Testis (tissue), 3 donors: ENCODE results near the gene PDIK1L. TPM values are rescaled to one million over a fixed set of nuclear protein-coding genes. Genes with fewer than 3 reads are reported as not detected.

Experiments
- DNase-seq: peaks from one replicate; pipeline ENCODE4 v3.0.0-alpha.2; 2019
- H3K27ac ChIP-seq, 2 donors: fragments of 200-600 bp; sonication (generic); one replicate each; pipeline ENCODE4 v1.5.1; 2019
- H3K27me3 ChIP-seq: fragments of 200-600 bp; sonication (generic); one replicate; pipeline ENCODE4 v1.5.1; 2019
- H3K36me3 ChIP-seq: fragments of 200-600 bp; sonication (generic); one replicate; pipeline ENCODE4 v1.5.1; 2017; ENCODE audit warnings: low read depth; ENCODE audit errors: missing control alignments
- H3K4me1 ChIP-seq: fragments of 200-600 bp; sonication (generic); one replicate; pipeline ENCODE4 v1.5.1; 2019
- H3K4me3 ChIP-seq, 2 donors: fragments of 200-600 bp; sonication (generic); one replicate each; pipeline ENCODE4 v1.5.1; 2017 to 2019
- H3K9me3 ChIP-seq: fragments of 200-600 bp; sonication (generic); one replicate; pipeline ENCODE4 v1.5.1; 2017
- CTCF ChIP-seq, 3 experiments: fragments of 450-650 bp in 2 of 3; fragments of 200-600 bp in 1 of 3; sonication (generic) in 1 of 3; IDR thresholded peaks; one replicate each; pipeline ENCODE4 v1.5.1; 2016 to 2019; ENCODE audit warnings: antibody characterized with exemption in 3 of 3, mild to moderate bottlenecking in 2 of 3, moderate library complexity in 1 of 3
- POLR2A ChIP-seq: fragments of 450-650 bp; IDR thresholded peaks from one replicate; pipeline ENCODE4 v1.6.1; 2017; ENCODE audit warnings: antibody characterized with exemption, mild to moderate bottlenecking, moderate library complexity
- WGBS, 2 donors: methylation state at CpG; one replicate each; pipeline ENCODE4 v1.1.5; 2018; 5-methylcytosine and 5-hydroxymethylcytosine counted together
- intact Hi-C: fragments of 100-400 bp; cut with DNase I; formaldehyde crosslinking; loops from one replicate; pipeline ENCODE4 v1.15.1; 2023; ENCODE audit warnings: low total_unique reads
- polyA plus RNA-seq: library from polyadenylated mRNA; stranded (reverse); fragments of 350-450 nt; fragmentation: Illumina TruSeq; extraction: RNeasy Lipid Tissue Mini Kit (QIAGEN cat#74804); gene quantifications from one replicate; pipeline ENCODE4 v1.2.3, GENCODE V29; 2014; ENCODE audit warnings: low read depth, low replicate concordance; ENCODE audit not compliant: insufficient read depth
- total RNA-seq, 2 donors: library from RNA; depleted of rRNA; stranded (reverse); fragments of >200 nt; gene quantifications; one replicate each; pipeline ENCODE4 v1.2.3, GENCODE V29; 2016

PDIK1L gene
- total and polyA plus RNA-seq, 3 donors from 2014 or later = 7.0 to 11.7 (median 9.9) TPM

GRCh38 chr1:26079960-26080814 lies 31.4 kb upstream of the PDIK1L start:
- TF ChIP-seq CTCF (IDR thresholded peaks at IDR 0.05) (no peak), POLR2A (no peak)
- no peaks in the 10 kb centered on the region for H3K4me1 ChIP-seq
- H3K27ac ChIP-seq = no peak overlapping the region
- 85 to 88% methylated on average over 9 of the region's 9 CpGs for WGBS, 2 donors
- H3K4me3 ChIP-seq = no peak overlapping the region
- no peaks in the 10 kb centered on the region for H3K27me3 ChIP-seq
- no peaks in the 10 kb centered on the region for H3K9me3 ChIP-seq
- DNase-seq = no peak
- intact Hi-C loops = no loop called here
- no peaks in the 10 kb centered on the region for H3K36me3 ChIP-seq

- H3K4me1 ChIP-seq = no peaks in the 10 kb centered on the region
- H3K27me3 ChIP-seq = no peaks in the 10 kb centered on the region
- H3K4me3 ChIP-seq = no peak overlapping the region
- H3K27ac ChIP-seq = no peak overlapping the region
- DNase-seq = no peak
- intact Hi-C loops = no loop called here
- no peaks in the 10 kb centered on the region for H3K9me3 ChIP-seq
- no peaks in the 10 kb centered on the region for H3K36me3 ChIP-seq
- WGBS, 2 donors = 83% methylated on average over 8 of the region's 8 CpGs
- TF ChIP-seq POLR2A (no peak), CTCF (IDR thresholded peaks at IDR 0.05) (no peak)
Measured at GRCh38 chr1:26081267-26082019, 30.2 kb upstream of the PDIK1L start.

GRCh38 chr1:26082020-26082350 lies 29.6 kb upstream of the PDIK1L start:
- Histone ChIP-seq H3K9me3 (no peaks in the 10 kb centered on the region), H3K27ac (no peak overlapping the region), H3K4me3 (no peak overlapping the region), H3K27me3 (no peaks in the 10 kb centered on the region), H3K36me3 (no peaks in the 10 kb centered on the region), H3K4me1 (no peaks in the 10 kb centered on the region)
- DNase-seq = no peak
- WGBS, 2 donors = 38 to 59% methylated on average over 3 of the region's 3 CpGs
- intact Hi-C loops = no loop called here
- TF ChIP-seq CTCF (IDR thresholded peaks at IDR 0.05) = no peak
- no peak for TF ChIP-seq POLR2A

- Histone ChIP-seq H3K9me3 (no peaks in the 10 kb centered on the region), H3K4me1 (no peaks in the 10 kb centered on the region), H3K27ac (no peak overlapping the region), H3K36me3 (no peaks in the 10 kb centered on the region), H3K27me3 (no peaks in the 10 kb centered on the region), H3K4me3 (no peak overlapping the region)
- DNase-seq = no peak
- whole genome bisulfite sequencing, 2 donors = 59 to 79% methylated on average over 5 of the region's 5 CpGs
- intact Hi-C loops = no loop called here
- TF ChIP-seq POLR2A (no peak), CTCF (IDR thresholded peaks at IDR 0.05) (no peak)
Measured at GRCh38 chr1:26083208-26083607, 28.4 kb upstream of the PDIK1L start.
